Lung microvascular endothelial cell (primary cell): ENCODE measurements around the gene SMIM5. TPM values are rescaled to one million over a fixed set of nuclear protein-coding genes. Genes with fewer than 3 reads are reported as not detected.
A peak's percentile ranks its signal among the peaks of the same experiment; 100 is the strongest.

Experiments used
- DNase-seq, 2 donors: peaks; one replicate each; pipeline versions ENCODE4 v3.0.0 to v3.0.0-alpha.2; 2010; ENCODE audit warnings: low read depth in 2 of 2
- total RNA-seq: library from RNA; depleted of rRNA; stranded (reverse); fragments of >200 nt; gene quantifications from 2 replicates; pipeline ENCODE4 v1.2.1, GENCODE V29; 2014

SMIM5 gene
- total RNA-seq, 1 donor from 2014 or later = not detected

DNA sequence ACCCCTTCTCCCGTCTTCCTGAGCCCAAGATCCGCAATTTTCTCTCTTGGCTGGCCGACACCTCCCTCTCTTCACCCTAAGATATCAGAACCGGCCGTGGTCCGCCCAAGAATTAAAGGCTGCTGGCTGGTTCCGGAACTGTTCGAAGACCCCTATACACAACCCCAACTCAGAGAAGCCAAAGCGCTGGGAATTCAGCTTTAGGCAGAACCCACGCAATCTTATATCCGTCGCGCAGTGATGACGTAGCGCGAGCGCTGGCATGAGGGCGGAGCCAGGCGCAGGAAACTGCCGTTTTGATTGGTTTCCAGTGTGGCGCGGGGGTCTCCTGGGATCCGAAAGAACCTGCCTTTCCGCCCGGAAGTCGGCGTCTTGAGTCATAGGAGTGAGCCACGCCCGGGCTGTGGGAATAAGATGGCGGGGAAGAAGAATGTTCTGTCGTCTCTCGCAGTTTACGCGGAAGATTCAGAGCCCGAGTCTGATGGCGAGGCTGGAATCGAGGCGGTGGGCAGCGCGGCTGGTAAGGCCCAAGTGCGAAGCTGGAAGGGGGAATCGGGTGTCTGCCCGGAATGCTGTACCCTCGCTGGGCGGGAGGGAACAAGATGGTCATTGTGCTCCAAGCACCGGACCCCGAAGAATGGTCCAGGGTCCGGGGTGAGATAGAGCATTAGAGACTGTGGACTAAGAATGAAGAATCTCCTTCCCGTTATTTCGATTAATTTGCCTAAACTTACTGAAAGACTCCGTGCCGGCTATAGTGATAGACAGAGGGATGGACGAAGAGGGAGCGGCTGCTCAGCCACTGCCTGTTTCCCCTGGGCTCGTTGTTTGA is 33.9 kb downstream of the SMIM5 start, which contains the start of the genes RECQL5 and SAP30BP:
Gene RECQL5, minus strand, starts transcription at position 196 of the 832 bp plus-strand sequence. CDS start 597 bp downstream, outside the sequence.
Gene SAP30BP, plus strand, starts transcription at position 380 of the 832 bp plus-strand sequence. Its CDS starts 35 bp downstream, at position 415.
- DNase-seq = peak; percentile 99

DNA sequence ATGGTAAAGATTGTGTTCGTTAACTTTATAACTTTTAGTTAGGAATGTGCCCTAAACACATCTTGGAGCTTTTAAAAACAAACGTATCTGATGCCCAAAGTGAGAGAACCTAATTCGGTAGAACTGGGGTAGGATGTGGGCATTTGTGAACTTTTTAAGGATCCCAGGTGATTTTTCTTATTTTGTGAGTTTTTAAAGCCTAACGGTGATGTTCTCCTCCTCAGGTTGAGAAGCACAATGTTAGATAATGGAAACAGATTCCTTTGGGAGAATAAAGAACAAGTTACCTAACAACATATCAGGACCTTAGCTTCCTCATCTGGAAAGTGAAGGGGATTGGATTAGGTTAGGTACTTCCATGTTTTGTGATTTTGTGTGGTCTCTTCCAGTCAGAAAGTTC is 34.6 kb downstream of the SMIM5 start:
- no peak for DNase-seq

DNA sequence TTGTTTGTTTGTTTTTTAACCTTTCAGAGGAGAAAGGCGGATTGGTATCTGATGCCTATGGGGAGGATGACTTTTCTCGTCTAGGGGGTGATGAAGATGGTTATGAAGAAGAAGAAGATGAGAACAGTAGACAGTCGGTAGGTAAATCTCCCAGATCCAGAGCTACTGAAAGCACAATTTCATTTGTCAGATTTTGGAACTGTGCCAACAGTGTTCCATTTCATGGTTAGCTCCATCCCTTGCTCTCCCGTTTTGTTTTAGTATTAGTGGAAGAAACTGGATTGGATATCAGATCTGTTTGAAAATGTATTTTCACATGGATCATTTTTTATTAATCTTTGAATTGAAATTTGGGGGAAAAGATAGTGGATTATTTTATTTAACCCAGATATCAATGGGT is 35.3 kb downstream of the SMIM5 start:
- DNase-seq = peak in 1 of 2 donors; percentile 44

DNA sequence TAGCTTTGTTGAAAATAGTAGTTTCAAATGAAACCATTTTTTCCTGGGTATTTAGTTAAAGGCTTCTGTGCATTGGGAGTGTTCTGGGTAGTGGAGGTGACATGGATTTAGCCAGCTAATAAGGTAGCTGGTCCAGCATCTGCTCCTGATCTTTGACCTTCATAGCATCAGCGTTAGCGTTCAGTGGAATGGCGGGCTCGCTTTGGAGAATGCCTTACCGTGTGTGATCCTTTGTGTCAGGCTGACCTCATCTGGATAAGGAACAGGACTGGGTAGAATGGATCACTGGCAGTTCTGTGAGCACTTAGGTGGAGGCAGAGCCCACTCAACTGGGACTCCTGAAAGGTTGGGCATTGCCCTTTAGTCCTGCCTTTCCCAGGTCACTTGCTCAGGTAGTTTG is 37.6 kb downstream of the SMIM5 start:
- no peak for DNase-seq

DNA sequence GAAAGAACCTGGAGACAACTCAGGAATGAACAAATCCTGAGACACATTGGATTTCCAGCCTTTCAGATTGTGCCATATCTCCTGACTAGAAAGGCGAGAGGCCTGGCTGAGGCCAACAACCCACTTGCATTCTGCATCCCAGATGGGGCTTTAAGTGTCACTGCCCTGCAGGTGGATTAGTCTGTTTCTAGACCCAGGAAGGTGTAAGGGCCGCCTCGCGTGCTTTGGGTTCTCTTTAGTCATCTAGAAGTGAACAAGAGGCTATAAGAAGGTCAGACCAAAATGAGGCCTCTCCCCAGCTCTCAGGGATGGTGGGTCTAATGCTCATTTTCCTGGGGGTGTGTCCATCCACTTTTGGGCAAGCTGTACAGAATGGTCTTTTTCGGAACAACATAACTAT is 38.8 kb downstream of the SMIM5 start:
- no peak for DNase-seq

DNA sequence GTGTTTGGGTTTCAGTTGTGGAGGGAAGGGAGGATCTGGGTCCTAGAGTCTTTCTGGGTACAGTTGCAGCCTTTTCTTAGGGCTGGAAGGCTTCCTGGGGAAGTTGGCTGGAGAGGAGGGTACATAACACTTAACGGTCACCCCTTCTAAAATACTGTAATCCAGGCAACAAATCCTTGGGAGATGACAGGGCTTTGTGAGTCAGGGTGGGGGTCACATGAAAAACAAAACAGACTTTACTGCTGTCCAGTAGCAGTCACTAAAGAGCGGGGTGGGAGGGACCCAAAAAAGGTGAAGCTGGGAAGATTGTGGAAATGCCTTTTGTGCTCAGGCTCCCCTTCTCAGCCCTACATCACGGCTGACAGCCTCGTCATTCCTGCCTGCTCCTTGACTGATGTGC is 40.3 kb downstream of the SMIM5 start:
- DNase-seq = no peak

DNA sequence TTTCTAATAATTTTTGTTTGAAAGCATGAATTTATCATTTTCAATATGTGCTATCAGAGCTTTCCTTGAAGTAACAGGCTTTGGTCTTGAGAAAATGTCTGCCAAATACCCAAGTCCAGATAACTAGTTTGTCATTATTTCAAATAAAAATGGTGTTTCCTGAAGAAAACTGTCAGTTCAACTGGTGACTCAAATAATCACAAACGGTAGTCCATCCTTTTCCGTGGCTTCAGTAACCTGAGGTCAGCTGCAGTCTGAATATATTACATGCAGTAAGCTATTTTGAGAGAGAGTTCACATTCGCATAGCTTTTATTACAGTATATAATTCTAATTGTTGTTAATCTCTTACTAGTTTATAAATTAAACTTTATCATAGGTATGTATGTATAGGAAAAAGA is 43.2 kb downstream of the SMIM5 start:
- peak; percentile 59 to 62 for DNase-seq

DNA sequence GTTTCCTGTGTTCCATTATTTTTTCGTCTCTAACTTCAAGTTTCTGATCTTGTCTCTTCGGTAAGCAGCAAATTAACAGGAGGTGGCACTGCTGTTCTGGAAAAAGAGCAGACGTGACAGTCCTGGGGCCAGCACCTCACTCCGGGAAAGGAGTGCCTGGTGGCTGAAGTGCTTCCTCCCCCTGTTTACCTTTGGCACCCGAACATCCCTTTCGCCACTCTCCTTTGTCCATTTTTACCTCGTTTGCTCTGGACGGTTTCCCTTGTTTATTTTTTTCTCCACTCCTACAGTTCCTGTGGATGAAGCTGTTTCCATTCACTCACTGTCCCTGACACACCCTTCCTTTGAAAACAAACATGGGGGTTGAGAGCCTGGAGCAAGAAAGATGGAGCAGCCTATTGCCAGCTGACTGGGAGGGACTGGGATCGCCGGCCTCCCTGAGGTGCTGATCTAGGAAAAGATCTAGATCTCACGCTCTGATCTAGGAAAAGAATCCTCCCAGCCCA is 46.5 kb downstream of the SMIM5 start:
- DNase-seq = peak; percentile 79 to 98

DNA sequence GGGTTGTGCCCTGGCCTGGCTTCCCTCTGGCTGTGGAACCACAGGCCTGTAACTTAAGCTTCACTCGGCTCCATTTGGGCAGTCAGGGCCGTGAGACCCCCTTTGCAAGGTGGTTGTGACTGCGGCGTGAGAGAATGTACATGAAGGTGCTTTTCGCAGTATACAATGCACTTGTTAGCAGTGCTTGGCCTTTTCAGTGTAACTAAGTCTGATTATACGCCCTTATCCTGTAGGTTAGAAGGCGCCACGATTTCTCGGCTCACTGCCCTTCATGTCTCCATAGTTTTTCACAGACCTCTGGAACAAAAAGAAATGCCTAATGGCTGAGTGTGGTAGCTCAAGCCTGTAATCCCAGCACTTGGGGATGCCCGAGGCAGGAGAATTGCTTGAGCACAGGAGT is 47.2 kb downstream of the SMIM5 start:
- no peak for DNase-seq

DNA sequence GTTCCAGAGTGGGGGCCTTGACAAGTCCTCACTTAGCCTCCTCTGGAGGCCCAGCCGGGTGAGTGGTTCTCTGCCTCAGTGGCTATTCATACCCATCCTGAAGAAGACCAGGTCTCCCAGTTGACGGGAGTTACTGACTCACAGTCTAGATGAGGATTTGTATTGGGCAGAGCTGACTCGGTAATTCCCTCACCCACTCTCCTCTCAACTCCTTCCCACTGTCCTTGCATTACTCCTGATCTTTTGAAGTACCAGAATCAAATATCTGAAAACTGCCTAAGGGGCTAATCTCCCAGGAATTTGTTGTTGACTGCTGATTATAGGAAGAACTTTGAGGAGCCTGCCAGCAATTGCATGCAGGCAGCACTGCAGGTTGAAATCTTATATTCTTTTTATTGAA is 48.1 kb downstream of the SMIM5 start:
- peak in 1 of 2 donors; percentile 30 for DNase-seq

DNA sequence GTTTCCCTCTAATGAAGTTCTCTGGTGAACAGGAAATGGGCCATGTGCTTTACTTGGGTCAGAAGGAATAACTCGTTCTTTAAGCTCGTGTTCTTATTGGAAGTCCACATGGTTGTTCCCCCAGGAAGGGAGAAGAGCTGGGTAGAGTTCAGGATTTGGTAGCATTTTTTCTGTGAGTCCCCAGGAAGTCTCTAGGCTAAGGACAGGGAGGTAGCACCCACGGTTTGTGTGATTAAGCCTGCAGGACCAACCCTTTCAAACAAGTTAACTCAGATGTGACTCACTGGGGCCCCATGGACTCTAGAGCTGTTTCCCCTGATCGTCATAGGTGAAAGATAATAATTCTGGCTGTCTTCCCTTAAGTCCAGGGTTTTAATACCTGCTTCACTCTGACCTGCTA is 50.3 kb downstream of the SMIM5 start:
- DNase-seq = peak in 1 of 2 donors; percentile 66

DNA sequence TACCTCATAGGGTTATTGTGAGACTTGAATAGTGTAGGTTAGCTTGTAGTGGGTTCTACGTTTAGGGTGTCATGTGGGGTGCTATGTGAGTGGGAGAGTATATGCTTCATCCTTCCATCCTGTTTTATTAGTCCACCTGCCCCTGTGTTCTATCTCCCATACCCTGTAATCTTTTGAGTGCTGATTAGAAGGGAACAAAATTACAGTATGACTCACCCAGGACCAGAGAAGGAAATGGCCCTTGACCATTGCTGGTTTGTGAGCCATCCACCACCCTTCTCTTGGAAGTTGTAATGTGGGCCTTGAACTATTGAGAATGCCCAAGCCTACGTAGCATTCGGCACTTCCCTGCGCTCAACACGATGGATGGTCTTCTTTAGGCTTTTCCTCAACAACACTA is 51.0 kb downstream of the SMIM5 start:
- peak in 1 of 2 donors; percentile 72 for DNase-seq

DNA sequence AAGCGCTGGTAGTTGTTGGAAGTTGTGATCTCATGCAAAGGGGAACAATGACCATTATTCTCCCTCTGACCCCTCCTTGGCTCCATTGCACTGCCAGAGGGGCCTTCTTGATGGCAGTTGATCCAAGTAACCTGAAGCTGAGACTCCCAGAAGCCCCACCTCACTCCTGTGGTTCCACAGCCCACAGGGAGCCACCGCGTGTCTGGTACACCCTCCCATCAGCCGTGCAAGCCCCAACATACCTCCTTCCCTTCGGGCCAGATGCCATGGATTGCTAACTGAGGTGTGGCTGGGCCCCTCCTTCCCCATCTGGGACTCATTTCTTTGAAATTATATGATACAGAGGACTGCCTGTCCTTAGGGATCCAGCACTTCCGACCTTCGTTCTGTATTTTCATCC is 51.7 kb downstream of the SMIM5 start:
- DNase-seq = no peak

DNA sequence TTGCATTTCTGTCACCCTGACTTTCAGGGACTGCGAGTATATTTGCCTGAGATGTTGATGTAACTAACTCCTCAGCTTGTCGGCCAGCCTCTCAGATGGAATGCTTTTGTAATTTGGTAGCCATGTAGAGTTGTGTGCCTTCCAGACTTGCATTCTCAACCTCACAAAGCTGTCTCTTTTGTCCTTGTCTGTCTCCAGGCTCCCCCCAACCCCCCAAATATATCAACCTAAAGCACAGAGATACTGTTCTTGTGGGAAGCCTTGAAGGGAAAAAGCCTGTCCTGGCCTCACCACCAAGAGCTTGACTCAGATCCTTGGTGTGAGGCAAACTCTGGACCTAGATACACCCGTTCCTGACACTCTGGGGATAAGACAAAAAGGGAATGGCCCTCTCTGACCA is 52.3 kb downstream of the SMIM5 start:
- no peak for DNase-seq

DNA sequence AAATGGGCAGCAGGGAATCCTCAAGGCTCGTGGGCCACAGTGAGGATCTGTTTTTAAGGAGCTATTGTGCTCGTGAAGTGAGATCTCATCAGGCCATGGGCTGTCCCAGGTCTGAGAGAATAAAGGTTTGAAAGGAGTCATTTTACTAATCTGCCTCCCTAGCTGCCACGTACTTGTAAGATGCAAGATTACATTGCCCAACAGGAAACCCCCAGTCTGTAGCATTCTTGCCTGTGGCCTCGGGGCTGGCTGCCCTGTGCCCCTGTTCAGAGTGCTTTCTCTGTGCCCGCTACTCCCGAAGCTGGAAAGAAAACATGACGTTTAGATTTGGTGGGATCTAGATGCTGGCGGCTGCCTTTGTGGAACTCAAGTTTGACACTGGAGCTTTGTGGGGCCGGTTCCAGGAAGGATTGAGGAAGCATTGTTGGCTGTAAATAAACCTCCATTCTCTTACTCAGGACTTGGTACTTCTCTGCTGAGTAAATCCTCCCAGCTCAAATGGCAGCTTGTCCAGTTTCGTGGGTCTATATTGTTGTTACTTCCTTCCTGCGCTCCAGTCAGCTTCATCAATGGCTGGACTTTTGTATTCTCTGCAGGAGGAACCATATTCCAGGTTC is 55.1 kb downstream of the SMIM5 start:
- DNase-seq = peak in 1 of 2 donors; percentile 72

DNA sequence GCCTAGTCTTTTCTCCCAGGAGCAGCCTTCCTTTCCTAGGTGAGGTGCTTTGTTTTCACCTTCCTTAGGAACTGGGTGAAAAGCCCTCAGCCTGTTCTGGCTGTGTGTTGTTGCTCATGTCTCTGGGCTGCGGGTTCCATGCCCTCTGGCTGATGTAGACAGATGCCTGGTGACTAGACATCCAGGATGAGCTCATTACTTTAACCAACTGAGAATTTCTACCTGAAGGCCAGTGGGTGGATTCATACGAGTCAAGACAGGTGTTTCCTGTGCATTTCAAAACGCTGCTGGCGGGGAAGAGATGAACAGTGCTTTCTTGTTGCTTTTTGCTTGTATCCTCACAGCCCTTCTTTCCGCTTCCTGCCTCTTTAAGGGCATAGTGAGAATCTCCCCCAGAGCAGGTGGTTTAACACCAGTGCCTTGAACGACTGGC is 56.2 kb downstream of the SMIM5 start:
- DNase-seq = peak in 1 of 2 donors; percentile 49

Other genes starting within 250 kb of the SMIM5 start
- 55.6 and 77.4 TPM in 2 replicates for gene GRB2, start 227.8 kb upstream of the SMIM5 start, total RNA-seq
- gene TMEM94, start 176.8 kb upstream of the SMIM5 start, total RNA-seq = 20.0 and 20.6 TPM in 2 replicates
- 7.0 and 11.5 TPM in 2 replicates for gene CASKIN2, start 117.9 kb upstream of the SMIM5 start, total RNA-seq
- gene TSEN54, start 116.9 kb upstream of the SMIM5 start, total RNA-seq = 7.4 and 8.9 TPM in 2 replicates
- gene LLGL2, start 107.7 kb upstream of the SMIM5 start, total RNA-seq = 8.3 and 14.7 TPM in 2 replicates
- gene MYO15B, start 45.6 kb upstream of the SMIM5 start, total RNA-seq = 3.3 and 20.2 TPM in 2 replicates
- 9.6 and 15.7 TPM in 2 replicates for gene RECQL5, start 33.7 kb downstream of the SMIM5 start, total RNA-seq
- 36.8 and 43.7 TPM in 2 replicates for gene SAP30BP, start 33.9 kb downstream of the SMIM5 start, total RNA-seq
- gene ITGB4, start 88.0 kb downstream of the SMIM5 start, total RNA-seq = 17.7 and 29.0 TPM in 2 replicates
- 101 TPM in 2 replicates for gene GALK1, start 131.8 kb downstream of the SMIM5 start, total RNA-seq
- 5.2 and 9.1 TPM in 2 replicates for gene UNK, start 151.4 kb downstream of the SMIM5 start, total RNA-seq
- 3.8 and 5.2 TPM in 2 replicates for gene UNC13D, start 211.0 kb downstream of the SMIM5 start, total RNA-seq
- 19.4 and 24.4 TPM in 2 replicates for gene WBP2, start 221.9 kb downstream of the SMIM5 start, total RNA-seq
- 42.7 and 56.9 TPM in 2 replicates for gene TRIM47, start 245.1 kb downstream of the SMIM5 start, total RNA-seq